Hepatocyte (in vitro differentiated cells): ENCODE results near the gene TMEM135. TPM values are rescaled to one million over a fixed set of nuclear protein-coding genes. Genes with fewer than 3 reads are reported as not detected.

Experiments
- DNase-seq: peaks from one replicate; pipeline ENCODE4 v3.0.0-alpha.2; 2016; ENCODE audit warnings: low spot score
- H2AFZ ChIP-seq: fragments of 200-600 bp; sonication (generic); 2 replicates; pipeline ENCODE4 v1.6.0; 2016; ENCODE audit warnings: antibody characterized with exemption, mild to moderate bottlenecking
- H3K27ac ChIP-seq: fragments of 200-600 bp; sonication (generic); 2 replicates; pipeline ENCODE4 v1.5.1; 2016; ENCODE audit warnings: mild to moderate bottlenecking
- H3K27me3 ChIP-seq: fragments of 200-600 bp; sonication (generic); 2 replicates; pipeline ENCODE4 v1.6.1; 2016
- H3K36me3 ChIP-seq: fragments of 200-600 bp; sonication (generic); replicated peaks from 2 replicates; pipeline ENCODE4 v1.5.1; 2016; ENCODE audit warnings: low read depth; ENCODE audit not compliant: insufficient read depth
- H3K4me1 ChIP-seq: fragments of 200-600 bp; sonication (generic); 2 replicates; pipeline ENCODE4 v1.5.1; 2016; ENCODE audit warnings: mild to moderate bottlenecking, moderate library complexity; ENCODE audit not compliant: insufficient read depth
- H3K4me2 ChIP-seq: fragments of 200-600 bp; sonication (generic); 2 replicates; pipeline ENCODE4 v1.6.0; 2016
- H3K4me3 ChIP-seq: fragments of 200-600 bp; sonication (generic); 2 replicates; pipeline ENCODE4 v1.5.1; 2016; ENCODE audit warnings: mild to moderate bottlenecking
- H3K79me2 ChIP-seq: fragments of 200-600 bp; sonication (generic); 2 replicates; pipeline ENCODE4 v1.6.0; 2017; ENCODE audit warnings: mild to moderate bottlenecking
- H3K9me2 ChIP-seq: fragments of 200-600 bp; sonication (generic); replicated peaks from 2 replicates; pipeline ENCODE4 v1.6.0; 2017; ENCODE audit warnings: mild to moderate bottlenecking; ENCODE audit not compliant: insufficient read depth
- H3K9me3 ChIP-seq: fragments of 200-600 bp; sonication (generic); 2 replicates; pipeline ENCODE4 v1.5.1; 2016; ENCODE audit warnings: low read depth, mild to moderate bottlenecking
- H4K20me1 ChIP-seq: fragments of 200-600 bp; sonication (generic); 2 replicates; pipeline ENCODE4 v1.6.0; 2016; ENCODE audit warnings: mild to moderate bottlenecking; ENCODE audit not compliant: insufficient read depth, poor library complexity, severe bottlenecking
- CTCF ChIP-seq: fragments of 200-600 bp; sonication (generic); IDR thresholded peaks from 2 replicates; pipeline ENCODE4 v1.5.1; 2016; ENCODE audit warnings: antibody characterized with exemption, mild to moderate bottlenecking; ENCODE audit not compliant: poor library complexity
- EZH2 ChIP-seq: fragments of 200-600 bp; sonication (generic); IDR thresholded peaks from 2 replicates; pipeline ENCODE4 v1.6.1; 2016; ENCODE audit warnings: antibody characterized with exemption, mild to moderate bottlenecking, borderline replicate concordance
- EZH2phosphoT487 ChIP-seq: fragments of 200-600 bp; sonication (generic); IDR thresholded peaks from one replicate; pipeline ENCODE4 v1.6.1; 2018; ENCODE audit warnings: antibody characterized with exemption, mild to moderate bottlenecking, low read depth, moderate library complexity; ENCODE audit not compliant: unreplicated experiment, severe bottlenecking
- WGBS: methylation state at CpG from one replicate; pipeline ENCODE4 v1.1.6; 2016; ENCODE audit warnings: low lambda C conversion rate; ENCODE audit errors: missing lambda C conversion rate; 5-methylcytosine and 5-hydroxymethylcytosine counted together
- polyA plus RNA-seq: library from polyadenylated mRNA; unstranded; fragments of >200 nt; fragmentation: Nextera tagmentation; extraction: Ambion mirVana; gene quantifications from 2 replicates; pipeline ENCODE4 v1.2.1, GENCODE V29; 2016
- total RNA-seq: library from RNA; depleted of rRNA; stranded (reverse); fragments of >200 nt; gene quantifications from 2 replicates; pipeline ENCODE4 v1.2.3, GENCODE V29; 2014

The TMEM135 gene
- total and polyA plus RNA-seq, 2 experiments from 2014 or later, result 26.7 to 52.0 TPM

- 60% methylated on average over 2 of the region's 2 CpGs for WGBS
- no peaks in the 10 kb centered on the region for H3K36me3 ChIP-seq
- TF ChIP-seq CTCF, result no peak
- no peak for TF ChIP-seq EZH2
- no peak for TF ChIP-seq EZH2phosphoT487
- H3K4me1 ChIP-seq, result peaks cover 4% of the 10 kb centered on the region
- no peaks in the 10 kb centered on the region for H4K20me1 ChIP-seq
- no peak overlapping the region for H3K4me2 ChIP-seq
- H3K27me3 ChIP-seq, result no peaks in the 10 kb centered on the region
- no peak overlapping the region for H3K27ac ChIP-seq
- no peak overlapping the region for H2AFZ ChIP-seq
- no peaks in the 10 kb centered on the region for H3K9me2 ChIP-seq
- H3K79me2 ChIP-seq, result no peaks in the 10 kb centered on the region
- DNase-seq, result no peak
- no peak overlapping the region for H3K4me3 ChIP-seq
- no peaks in the 10 kb centered on the region for H3K9me3 ChIP-seq
These were observed 264.2 kb downstream of the TMEM135 start for GRCh38 chr11:87301785-87302540.

GRCh38 chr11:87304412-87304811 is 266.7 kb downstream of the TMEM135 start:
- peaks cover 4% of the 10 kb centered on the region for H3K4me1 ChIP-seq
- no peaks in the 10 kb centered on the region for H3K79me2 ChIP-seq
- no peak for DNase-seq
- no peaks in the 10 kb centered on the region for H3K9me3 ChIP-seq
- H4K20me1 ChIP-seq, result no peaks in the 10 kb centered on the region
- no peaks in the 10 kb centered on the region for H3K27me3 ChIP-seq
- no peak for TF ChIP-seq CTCF
- H3K4me3 ChIP-seq, result no peak overlapping the region
- H3K36me3 ChIP-seq, result no peaks in the 10 kb centered on the region
- H3K4me2 ChIP-seq, result no peak overlapping the region
- WGBS, result 77% methylated on average over 1 of the region's 1 CpG
- H3K9me2 ChIP-seq, result no peaks in the 10 kb centered on the region
- no peak overlapping the region for H2AFZ ChIP-seq
- no peak overlapping the region for H3K27ac ChIP-seq

- TF ChIP-seq EZH2phosphoT487 (no peak), EZH2 (no peak), CTCF (no peak)
- Histone ChIP-seq H2AFZ (no peak overlapping the region), H4K20me1 (no peaks in the 10 kb centered on the region), H3K36me3 (no peaks in the 10 kb centered on the region), H3K9me2 (no peaks in the 10 kb centered on the region), H3K27ac (no peak overlapping the region), H3K4me1 (no peaks in the 10 kb centered on the region), H3K9me3 (no peaks in the 10 kb centered on the region), H3K4me3 (no peak overlapping the region), H3K4me2 (no peak overlapping the region), H3K27me3 (no peaks in the 10 kb centered on the region), H3K79me2 (no peaks in the 10 kb centered on the region)
- no peak for DNase-seq
- WGBS, result 94% methylated on average over 1 of the region's 1 CpG
These were observed 268.6 kb downstream of the TMEM135 start for GRCh38 chr11:87306262-87306851.
